Activated T-cell treated with anti-CD3 and anti-CD28 coated beads for 24 hours (primary cell): ENCODE measurements around the gene PLXNB2.
"Not testable (repeated sequence)": the region's sequence is repeated elsewhere in the genome, so short reads cannot be mapped to it uniquely, and the experiment has no call there.

Experiments
- DNase-seq: peaks from one replicate; pipeline ENCODE4 v3.0.0-alpha.2; 2020; ENCODE audit warnings: low read depth

PLXNB2 gene

GRCh38 chr22:50325444-50326224 is 18.2 kb upstream of the PLXNB2 start:
- no peak for DNase-seq

- DNase-seq = no peak
Observed at GRCh38 chr22:50323900-50324299, 16.5 kb upstream of the PLXNB2 start.

DNA sequence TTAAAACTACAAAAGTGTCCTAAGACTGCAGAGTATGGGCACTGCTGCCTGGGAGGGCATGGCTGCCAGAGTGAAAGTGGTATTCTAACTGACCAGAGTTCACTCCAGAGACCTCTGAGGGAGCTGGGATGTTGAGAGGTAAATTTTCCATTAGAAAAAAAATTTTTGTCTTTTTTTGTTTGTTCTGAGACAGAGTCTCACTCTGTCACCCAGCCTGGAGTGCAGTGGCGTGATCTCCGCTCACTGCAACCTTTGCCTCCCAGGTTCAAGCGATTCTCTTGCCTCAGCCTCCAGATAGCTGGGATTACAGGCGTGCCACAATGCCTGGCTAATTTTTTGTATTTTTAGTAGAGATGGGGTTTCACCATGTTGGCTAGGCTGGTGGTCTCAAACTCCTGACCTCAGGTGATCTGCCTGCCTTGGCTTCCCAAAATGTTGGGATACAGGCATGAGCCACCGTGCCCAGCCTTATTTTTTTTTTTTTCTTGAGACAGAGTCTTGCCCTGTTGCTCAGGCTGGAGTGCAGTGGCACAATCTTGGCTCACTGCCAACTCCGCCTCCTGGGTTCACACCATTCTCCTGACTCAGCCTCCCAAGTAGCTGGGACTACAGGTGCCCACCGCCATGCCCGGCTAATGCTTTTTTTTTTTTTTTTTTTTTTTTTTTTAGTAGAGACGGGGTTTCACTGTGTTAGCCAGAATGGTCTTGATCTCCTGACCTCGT is 15.1 kb upstream of the PLXNB2 start:
- DNase-seq = not testable (repeated sequence)

GRCh38 chr22:50320671-50321325 is 13.4 kb upstream of the PLXNB2 start:
- DNase-seq = no peak

GRCh38 chr22:50320116-50320515 is 12.7 kb upstream of the PLXNB2 start:
- DNase-seq = no peak

- DNase-seq = no peak
Observed at GRCh38 chr22:50319503-50319951, 12.1 kb upstream of the PLXNB2 start.

DNA sequence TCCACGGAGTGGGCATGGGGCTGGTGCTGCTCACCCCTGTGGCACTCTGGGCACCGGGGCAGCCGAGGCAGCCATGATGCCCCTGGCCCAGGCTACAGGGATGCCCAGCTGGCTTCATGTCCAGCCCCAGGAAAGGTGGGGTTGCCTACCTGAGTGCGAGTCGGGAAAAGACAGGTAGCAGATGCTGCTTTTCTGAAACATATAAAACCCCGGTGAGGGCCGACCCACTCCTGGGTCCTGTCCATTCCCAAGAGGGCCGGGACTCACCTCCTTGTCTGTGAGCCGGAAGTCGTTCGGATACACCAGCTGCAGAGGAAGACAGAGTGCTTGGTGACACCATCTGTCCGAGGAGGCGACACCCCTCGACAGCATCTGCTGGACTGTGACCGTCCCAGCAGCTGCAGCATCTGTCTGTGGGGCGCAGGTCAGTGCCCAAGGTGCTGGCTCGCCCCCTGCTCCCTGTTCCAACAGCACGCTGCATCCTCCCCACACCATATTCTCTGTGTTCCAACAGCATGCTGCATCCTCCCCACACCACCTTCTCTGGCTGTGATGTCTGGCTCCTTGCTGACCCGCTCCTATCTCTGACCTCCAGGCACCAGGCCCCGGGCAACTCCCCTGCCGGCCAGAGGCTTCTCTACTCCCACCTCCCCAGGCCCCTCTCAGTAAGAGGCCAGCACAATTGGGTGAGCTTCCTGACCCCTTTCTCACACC is 11.4 kb upstream of the PLXNB2 start:
- no peak for DNase-seq

DNA sequence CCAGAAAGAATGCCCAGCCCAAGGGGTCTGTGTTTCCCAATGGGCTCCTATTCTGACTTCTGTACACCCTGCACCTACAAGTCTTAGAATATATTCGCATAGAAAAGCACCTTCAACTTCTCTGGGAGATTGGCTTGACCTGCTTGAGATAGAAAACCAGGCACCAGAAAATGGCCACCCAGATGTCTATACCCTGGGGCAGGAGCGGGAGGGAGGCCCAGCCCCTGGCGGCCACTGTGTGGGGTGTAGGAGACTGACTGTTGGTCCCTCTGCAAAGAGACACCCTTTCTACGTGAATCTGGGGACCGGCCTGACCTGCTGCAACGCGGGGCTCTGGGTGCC is 10.9 kb upstream of the PLXNB2 start:
- DNase-seq = no peak

DNA sequence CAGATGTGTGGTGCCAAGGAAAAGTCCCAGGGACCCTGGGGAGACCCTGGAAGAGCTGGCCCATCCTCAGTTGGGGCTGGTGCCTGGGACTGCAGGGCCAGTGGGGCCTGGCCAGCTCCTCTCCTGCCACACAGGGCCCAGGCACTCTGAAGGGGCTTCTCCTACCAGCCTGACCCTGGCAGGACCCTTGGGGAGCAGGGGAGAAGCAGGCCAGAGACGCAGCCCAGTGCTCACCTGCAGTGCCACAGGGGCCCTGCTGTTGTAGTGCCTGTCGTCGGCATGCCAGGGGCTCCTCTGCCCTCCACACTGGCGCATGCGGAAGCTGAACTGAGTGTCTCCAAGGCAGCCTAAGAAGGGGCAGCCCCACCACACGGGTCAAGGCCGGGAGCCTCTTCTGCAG is 10.2 kb upstream of the PLXNB2 start:
- DNase-seq = no peak

DNA sequence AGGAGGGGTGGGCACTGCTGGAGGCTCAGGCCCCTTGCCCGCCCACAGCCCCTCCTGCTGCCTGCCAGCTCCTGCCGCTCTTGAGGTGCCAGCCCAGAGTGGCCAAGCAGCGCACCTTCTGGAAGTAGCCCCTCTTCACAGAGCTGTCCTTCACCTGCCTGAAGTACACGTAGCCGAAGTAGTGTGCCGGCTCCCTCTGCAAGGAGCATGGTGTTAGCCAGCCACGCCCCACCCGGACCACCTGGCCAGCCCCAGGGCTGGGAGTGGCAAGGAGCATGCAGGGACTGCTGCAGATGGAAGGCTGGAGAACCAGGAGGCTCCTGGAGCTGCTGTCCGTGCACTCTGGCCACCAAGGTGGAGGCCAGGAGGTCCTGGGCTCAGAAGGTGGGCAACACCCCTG is 9.7 kb upstream of the PLXNB2 start:
- DNase-seq = no peak

DNA sequence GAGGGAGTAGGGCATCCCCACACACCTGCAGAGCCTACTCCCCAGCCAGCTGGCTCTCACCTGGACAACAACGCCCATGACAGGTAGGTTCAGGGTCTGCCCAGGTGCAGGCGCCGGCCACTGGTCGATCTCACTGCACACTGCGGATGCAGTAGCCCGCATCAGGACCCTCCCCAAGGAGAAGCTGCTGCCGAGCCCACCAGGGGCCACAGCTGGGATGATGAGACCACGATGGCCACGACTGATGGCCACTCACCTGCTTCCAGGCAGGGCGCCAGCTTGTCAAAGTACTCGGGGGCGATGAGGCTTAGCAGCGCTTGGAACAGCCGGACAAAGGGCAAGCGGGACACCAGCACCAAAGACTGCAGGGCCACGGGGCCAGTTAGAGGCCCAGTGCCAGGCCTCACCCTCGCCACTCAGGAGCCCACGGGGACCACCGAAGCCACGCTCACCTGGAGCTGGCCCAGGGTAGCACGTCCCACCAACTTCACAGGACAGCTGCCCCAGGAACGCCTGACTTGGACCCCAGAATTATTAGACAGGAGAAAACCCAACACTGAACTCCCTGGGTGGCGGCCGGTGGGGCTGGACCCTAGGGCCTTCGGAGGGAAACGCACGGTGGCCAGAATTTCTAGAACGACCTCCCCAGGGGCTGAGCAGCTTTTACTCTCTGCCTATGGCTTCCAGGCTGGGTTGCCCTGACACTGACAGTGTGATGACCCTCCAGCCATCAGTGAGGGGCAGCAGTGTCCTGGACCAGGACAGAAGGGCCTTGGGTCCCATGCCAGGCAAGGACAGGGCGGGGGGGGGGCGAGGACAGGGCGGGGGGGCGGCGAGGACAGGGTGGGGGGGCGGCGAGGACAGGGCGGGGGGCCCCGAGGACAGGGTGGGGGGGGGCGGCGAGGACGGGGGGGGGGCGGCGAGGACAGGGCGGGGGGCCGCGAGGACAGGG is 8.9 kb upstream of the PLXNB2 start:
- DNase-seq = no peak

DNA sequence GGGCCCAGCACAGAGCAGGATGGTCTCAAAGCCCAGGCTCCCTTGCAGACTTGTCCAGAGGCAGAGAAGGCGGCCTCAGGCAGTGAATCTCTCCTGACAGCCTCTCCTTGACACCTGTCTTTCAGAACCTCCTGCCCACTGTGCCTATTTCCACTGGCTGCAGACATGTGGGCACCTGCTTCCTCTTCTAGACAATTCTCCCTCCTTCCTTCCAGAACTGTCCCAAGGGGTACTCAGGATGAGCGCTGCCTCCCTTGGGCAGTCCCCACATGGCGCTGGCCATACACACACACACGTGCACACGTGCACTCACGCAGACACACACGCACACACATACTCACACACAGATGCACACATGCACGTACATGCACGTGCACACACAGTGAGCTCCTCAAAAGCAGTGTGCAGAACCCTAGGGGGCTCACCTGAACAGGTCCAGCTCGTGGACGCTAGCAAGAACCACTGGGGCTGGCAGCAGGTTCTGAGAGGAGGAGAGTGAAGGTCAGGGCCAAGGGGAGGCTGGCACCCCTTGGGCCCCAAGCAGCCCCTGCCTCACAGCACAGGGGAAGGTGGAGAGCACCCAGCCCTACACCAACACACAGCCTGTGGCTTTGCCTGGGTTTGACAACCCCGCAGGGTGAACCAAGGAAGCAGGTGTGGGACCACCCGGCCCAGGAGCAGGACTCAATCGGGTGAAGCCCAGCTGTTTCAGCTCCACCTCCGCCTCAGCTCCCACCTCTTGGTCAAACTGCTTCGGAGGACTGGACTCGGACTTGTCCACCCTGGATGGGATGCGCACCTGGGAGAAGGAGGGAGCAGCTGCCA is 8.1 kb upstream of the PLXNB2 start:
- DNase-seq = no peak

- DNase-seq = peak; percentile 71
Observed at GRCh38 chr22:50314455-50315288, 7.2 kb upstream of the PLXNB2 start.

GRCh38 chr22:50314081-50314454 is 6.6 kb upstream of the PLXNB2 start:
- DNase-seq = no peak

DNA sequence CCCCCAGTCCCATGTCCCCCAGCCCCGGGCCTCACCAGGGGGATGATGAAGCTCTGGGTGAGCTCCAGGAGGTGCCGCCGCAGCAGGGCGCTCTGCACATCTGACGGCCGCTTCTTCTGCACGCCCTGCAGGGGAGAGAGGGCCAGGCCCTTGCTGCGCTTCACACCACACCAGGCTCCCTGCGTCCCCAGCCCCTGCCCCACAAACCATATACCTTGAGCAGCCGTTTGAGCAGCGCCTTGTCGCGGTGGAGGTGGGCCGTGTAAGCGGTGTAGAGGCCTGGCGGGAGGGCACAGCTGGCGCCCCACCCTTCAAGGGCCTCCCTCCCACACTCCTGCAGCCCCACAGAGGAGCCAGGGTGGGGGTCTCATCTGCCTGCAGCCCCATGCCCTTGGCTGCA is 6.2 kb upstream of the PLXNB2 start:
- no peak for DNase-seq

- DNase-seq = no peak
Observed at GRCh38 chr22:50313021-50313420, 5.6 kb upstream of the PLXNB2 start.

DNA sequence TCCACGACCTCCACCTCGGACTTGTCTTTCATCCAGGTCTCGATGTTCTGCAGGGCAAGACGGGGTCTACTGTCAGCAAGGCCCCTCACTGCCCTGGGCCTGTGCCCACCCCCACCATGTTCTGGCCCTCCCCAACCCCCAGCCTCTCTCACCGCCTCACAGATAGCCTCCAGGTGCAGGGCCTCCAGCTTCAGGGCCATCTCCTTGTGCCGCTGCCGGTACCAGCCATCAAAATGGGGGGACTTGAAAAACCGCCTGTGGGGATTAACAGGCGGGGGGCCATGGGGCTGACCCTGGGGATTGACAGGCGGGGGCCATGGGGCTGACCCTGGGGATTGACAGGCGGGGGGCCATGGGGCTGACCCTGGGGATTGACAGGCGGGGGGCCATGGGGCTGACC is 4.9 kb upstream of the PLXNB2 start:
- DNase-seq = no peak

DNA sequence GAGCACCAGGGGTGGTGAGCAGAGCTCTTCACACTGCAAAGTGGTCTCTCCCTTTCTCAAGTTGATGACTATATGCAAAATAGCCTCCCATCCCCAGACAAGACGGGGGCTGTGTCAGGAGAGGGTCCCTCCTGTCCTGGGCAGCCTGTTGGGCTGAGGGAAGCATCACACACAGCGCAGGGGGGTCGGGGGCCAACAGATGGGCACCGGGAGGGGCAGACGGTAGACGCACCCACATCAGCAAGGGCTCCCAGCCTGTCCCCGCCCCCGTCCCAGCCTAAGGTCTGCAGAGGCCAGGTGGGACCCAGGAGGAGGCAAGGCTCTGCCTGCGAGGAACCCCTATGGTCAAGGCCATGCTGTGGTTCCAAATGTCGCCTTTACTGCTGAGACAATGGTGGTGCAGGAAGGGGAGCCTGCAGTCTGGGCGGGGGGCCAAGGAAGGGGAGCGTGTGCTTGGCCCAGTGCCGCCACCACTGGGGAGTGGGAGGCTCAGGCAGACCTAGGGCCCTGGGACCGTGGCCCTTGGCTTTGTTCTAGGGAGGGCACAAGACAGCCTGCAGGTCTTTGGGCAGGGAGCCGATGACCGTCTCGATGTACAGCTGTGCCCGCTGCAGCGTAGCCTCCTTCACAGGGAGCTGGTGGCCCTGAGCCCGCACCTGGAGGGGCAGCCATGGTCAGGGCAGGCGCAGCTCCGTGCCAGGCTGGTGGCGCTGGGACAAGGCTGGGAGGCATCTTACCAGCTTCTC is 4.3 kb upstream of the PLXNB2 start:
- DNase-seq = no peak

DNA sequence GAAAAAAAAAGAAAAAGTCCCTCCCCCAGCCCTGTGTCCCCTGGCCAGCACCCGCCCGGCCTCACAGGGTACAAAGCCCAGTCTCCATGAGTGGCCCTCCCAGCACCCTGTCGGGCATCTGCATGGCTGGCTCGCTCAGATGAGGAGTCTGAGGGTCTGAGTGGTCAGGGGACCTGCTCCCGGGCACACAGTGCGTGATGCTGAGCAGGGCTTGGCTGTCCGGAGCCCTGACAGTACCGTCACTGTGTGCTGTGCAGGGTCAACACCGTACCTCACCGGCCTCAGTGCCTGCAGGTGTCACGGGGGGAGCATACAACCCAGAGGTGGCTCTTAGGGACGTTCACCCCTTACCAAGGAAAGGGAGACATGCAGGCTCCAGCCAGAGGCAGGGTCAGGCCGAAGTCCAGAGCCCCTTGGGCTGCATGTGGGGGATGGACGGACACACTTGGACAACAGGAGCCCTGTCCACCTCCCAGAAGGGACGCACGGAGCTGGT is 3.6 kb upstream of the PLXNB2 start:
- DNase-seq = no peak
